DMS 273 (cell line): ENCODE data around the gene ITIH3.

Source experiments
- DNase-seq: peaks from one replicate; lab custom pipeline; 2025; ENCODE audit not compliant: unreplicated experiment; lab: John Stamatoyannopoulos, UW

ITIH3 gene

GRCh38 chr3:52842424-52842823, 47.8 kb downstream of the ITIH3 start:
- DNase-seq, result no peak

- no peak for DNase-seq
Observed at GRCh38 chr3:52843108-52843865, 48.7 kb downstream of the ITIH3 start.

GRCh38 chr3:52843881-52844280, 49.3 kb downstream of the ITIH3 start:
- DNase-seq, result peak; percentile 9

- no peak for DNase-seq
Observed at GRCh38 chr3:52844290-52844975, 49.8 kb downstream of the ITIH3 start.

- no peak for DNase-seq
Observed at GRCh38 chr3:52845157-52845556, 50.6 kb downstream of the ITIH3 start.

GRCh38 chr3:52845691-52846431, 51.3 kb downstream of the ITIH3 start:
- DNase-seq, result peak; percentile 42

- peak; percentile 63 for DNase-seq
Observed at GRCh38 chr3:52846432-52846965, 51.9 kb downstream of the ITIH3 start.

GRCh38 chr3:52847241-52847640, 52.6 kb downstream of the ITIH3 start:
- DNase-seq, result no peak

- no peak for DNase-seq
Observed at GRCh38 chr3:52847726-52848125, 53.1 kb downstream of the ITIH3 start.

- DNase-seq, result no peak
Observed at GRCh38 chr3:52848617-52849016, 54.0 kb downstream of the ITIH3 start.

- no peak for DNase-seq
Observed at GRCh38 chr3:52849656-52850055, 55.1 kb downstream of the ITIH3 start.

- DNase-seq, result peak; percentile 71
Observed at GRCh38 chr3:52851348-52851747, 56.8 kb downstream of the ITIH3 start.

GRCh38 chr3:52852419-52852818, 57.8 kb downstream of the ITIH3 start:
- DNase-seq, result no peak

- no peak for DNase-seq
Observed at GRCh38 chr3:52854013-52854412, 59.4 kb downstream of the ITIH3 start.

- DNase-seq, result no peak
Observed at GRCh38 chr3:52856666-52857065, 62.1 kb downstream of the ITIH3 start.

- DNase-seq, result no peak
Observed at GRCh38 chr3:52857133-52857532, 62.5 kb downstream of the ITIH3 start.

GRCh38 chr3:52857864-52858263, 63.3 kb downstream of the ITIH3 start:
- no peak for DNase-seq
